ENCODE results near the gene SP110.

Gene SP110

GRCh38 chr2:230234122-230234722 lies 14.4 kb upstream of the SP110 start:
- H3K4me3 ChIP-seq (ENCODE audit: low read depth, low read length), result no peak overlapping the region
- TF ChIP-seq CTCF (IDR thresholded peaks at IDR 0.05; ENCODE audit: low read depth, low read length), result no peak

- TF ChIP-seq CTCF (IDR thresholded peaks at IDR 0.05; ENCODE audit: low read depth, low read length), result no peak
- no peak overlapping the region for H3K4me3 ChIP-seq (ENCODE audit: low read depth, low read length)
These were observed 11.5 kb upstream of the SP110 start for GRCh38 chr2:230231251-230231650.

- H3K4me3 ChIP-seq (ENCODE audit: low read depth, low read length), result no peak overlapping the region
- TF ChIP-seq CTCF (IDR thresholded peaks at IDR 0.05; ENCODE audit: low read depth, low read length), result no peak
These were observed 10.9 kb upstream of the SP110 start for GRCh38 chr2:230230496-230231200.

- no peak for TF ChIP-seq CTCF (IDR thresholded peaks at IDR 0.05; ENCODE audit: low read depth, low read length)
These were observed 10.3 kb upstream of the SP110 start for GRCh38 chr2:230230087-230230486.

GRCh38 chr2:230227216-230227615 lies 7.4 kb upstream of the SP110 start:
- TF ChIP-seq CTCF (IDR thresholded peaks at IDR 0.05; ENCODE audit: low read depth, low read length), result no peak
- no peak overlapping the region for H3K4me3 ChIP-seq (ENCODE audit: low read depth, low read length)

More at GRCh38 chr2:230230087-230230486, 10.3 kb upstream of the SP110 start:
- H3K4me3 ChIP-seq (ENCODE audit: low read depth, low read length), result no peak overlapping the region

- TF ChIP-seq CTCF (IDR thresholded peaks at IDR 0.05; ENCODE audit: low read depth, low read length), result no peak
- no peak overlapping the region for H3K4me3 ChIP-seq (ENCODE audit: low read depth, low read length)
These were observed 6.3 kb upstream of the SP110 start for GRCh38 chr2:230226051-230226551.

- TF ChIP-seq CTCF (IDR thresholded peaks at IDR 0.05; ENCODE audit: low read depth, low read length), result no peak
- no peak within 1 kb of the TSS for H3K4me3 ChIP-seq (ENCODE audit: low read depth, low read length)
These were observed 5.7 kb upstream of the SP110 start, which contains the start of gene SP140 for GRCh38 chr2:230225486-230225885. Gene SP140 (plus strand): TSS chr2:230225736. CDS start chr2:230225845, 109 bp downstream.

Data from WI38 (cell line).